ENCODE data around the gene DGKH. TPM values are rescaled to one million over a fixed set of nuclear protein-coding genes. Genes with fewer than 3 reads are reported as not detected.

Gene DGKH
- total RNA-seq, 2 experiments from 2014 or later = 15.2 to 15.8 TPM

DNA sequence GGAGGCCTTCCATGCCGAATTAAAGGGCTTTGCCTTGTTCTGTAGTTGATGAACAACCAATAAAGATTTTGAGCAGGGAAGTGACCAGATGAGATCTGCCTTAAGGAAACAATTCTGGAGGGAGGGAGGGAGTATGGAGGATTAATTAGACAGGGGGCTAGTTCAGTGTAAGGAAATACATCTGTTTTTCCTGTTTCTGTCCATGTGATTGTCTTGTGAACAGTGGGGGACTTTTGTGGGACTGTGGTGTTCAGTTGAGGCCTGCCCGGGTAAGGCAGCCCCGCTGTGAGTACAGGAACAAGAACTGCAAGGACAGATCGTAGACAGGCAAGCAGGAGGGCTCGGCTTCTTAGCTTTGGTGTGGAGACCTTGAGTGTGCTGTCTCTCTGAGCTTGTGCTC, 59.0 kb downstream of the DGKH start:
- Mint-ChIP-seq H3K9me3 (peaks cover 2% of the 10 kb centered on the region), H3K36me3 (ENCODE audit: low read depth) (peaks cover 1% of the 10 kb centered on the region), H3K27ac (no peak overlapping the region), H3K4me3 (no peak overlapping the region), H3K4me1 (ENCODE audit: low read depth) (peaks cover 10% of the 10 kb centered on the region), H3K27me3 (no peaks in the 10 kb centered on the region)
- TF ChIP-seq, protein P1, sequence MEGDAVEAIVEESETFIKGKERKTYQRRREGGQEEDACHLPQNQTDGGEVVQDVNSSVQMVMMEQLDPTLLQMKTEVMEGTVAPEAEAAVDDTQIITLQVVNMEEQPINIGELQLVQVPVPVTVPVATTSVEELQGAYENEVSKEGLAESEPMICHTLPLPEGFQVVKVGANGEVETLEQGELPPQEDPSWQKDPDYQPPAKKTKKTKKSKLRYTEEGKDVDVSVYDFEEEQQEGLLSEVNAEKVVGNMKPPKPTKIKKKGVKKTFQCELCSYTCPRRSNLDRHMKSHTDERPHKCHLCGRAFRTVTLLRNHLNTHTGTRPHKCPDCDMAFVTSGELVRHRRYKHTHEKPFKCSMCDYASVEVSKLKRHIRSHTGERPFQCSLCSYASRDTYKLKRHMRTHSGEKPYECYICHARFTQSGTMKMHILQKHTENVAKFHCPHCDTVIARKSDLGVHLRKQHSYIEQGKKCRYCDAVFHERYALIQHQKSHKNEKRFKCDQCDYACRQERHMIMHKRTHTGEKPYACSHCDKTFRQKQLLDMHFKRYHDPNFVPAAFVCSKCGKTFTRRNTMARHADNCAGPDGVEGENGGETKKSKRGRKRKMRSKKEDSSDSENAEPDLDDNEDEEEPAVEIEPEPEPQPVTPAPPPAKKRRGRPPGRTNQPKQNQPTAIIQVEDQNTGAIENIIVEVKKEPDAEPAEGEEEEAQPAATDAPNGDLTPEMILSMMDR (IDR thresholded peaks at IDR 0.05) = no peak
- POLR2A ChIA-PET = interaction anchor here (0.7 kb wide), 1 partner anchor 61 kb away, joined by 4 read pairs; no protein-coding TSS in a partner anchor
- intact Hi-C loops (cut with micrococcal nuclease) = no loop called here
- CTCF ChIA-PET = interaction anchor here (1.2 to 5.9 kb wide), 3 partner anchors 203 to 440 kb away, joined by 4 to 43 read pairs (median 5); no protein-coding TSS in a partner anchor
- DNase-seq = no peak
- ATAC-seq = no peak

DNA sequence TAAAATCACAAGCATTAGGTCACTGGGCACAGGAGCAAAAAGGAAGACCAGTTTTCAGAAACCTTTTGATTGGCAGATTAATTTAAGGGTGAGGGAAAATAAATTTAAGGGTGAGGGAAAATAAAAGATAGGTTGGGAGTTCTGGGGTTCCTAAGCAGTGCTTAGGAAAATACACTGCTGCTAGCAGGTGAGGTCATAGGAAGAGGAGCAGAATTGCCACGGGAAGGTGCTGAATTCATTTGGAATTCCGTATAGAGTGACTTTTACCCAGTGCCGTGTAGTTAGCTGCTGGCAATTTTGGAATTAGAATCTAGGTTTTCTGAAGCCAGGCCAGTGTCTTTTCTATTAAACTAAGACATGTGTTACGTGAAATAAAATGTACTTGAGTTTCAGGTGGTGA, 59.8 kb downstream of the DGKH start:
- Mint-ChIP-seq H3K36me3 (ENCODE audit: low read depth) (peaks cover 1% of the 10 kb centered on the region), H3K4me3 (no peak overlapping the region), H3K27me3 (no peaks in the 10 kb centered on the region), H3K27ac (no peak overlapping the region), H3K9me3 (peaks cover 2% of the 10 kb centered on the region), H3K4me1 (ENCODE audit: low read depth) (peaks cover 10% of the 10 kb centered on the region)
- ChIA-PET CTCF (interaction anchor here (5.9 kb wide), 1 partner anchor 441 kb away, joined by 43 read pairs; no protein-coding TSS in a partner anchor), POLR2A (no interaction called here)
- DNase-seq = no peak
- intact Hi-C loops (cut with micrococcal nuclease) = no loop called here
- TF ChIP-seq, protein P1 (IDR thresholded peaks at IDR 0.05) = no peak
- ATAC-seq = no peak

DNA sequence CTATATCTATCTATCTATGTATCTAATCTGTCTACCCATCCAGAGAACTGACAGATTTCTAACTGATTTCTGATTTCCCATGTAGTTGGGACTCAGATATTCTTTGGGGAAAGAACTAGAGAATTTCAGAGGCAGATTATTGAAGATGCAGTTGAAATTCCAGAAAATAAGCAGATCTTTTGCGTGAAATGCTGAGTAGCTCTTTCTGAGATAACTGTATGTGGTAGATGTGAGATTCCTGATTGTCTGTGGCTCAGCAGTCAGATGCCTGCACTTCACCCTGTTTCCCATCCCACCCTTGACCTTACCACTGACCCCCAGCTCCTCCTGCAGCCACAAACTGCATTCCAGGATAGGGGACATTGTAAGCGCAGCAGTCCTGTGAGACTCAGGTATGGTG, 61.5 kb downstream of the DGKH start:
- ChIA-PET CTCF (interaction anchor here (0.7 to 5.9 kb wide), 5 partner anchors 13 to 442 kb away, joined by 3 to 43 read pairs (median 4); no protein-coding TSS in a partner anchor), POLR2A (no interaction called here)
- H3K4me1 Mint-ChIP-seq (ENCODE audit: low read depth) = peaks cover 13% of the 10 kb centered on the region
- no peak overlapping the region for H3K4me3 Mint-ChIP-seq
- DNase-seq (no peak), ATAC-seq (no peak)
- H3K9me3 Mint-ChIP-seq = no peaks in the 10 kb centered on the region
- H3K27me3 Mint-ChIP-seq = no peaks in the 10 kb centered on the region
- TF ChIP-seq, protein P1 (IDR thresholded peaks at IDR 0.05) = no peak
- intact Hi-C loops (cut with micrococcal nuclease) = loop anchor here (5.0 kb wide), 2 partner anchors 203 to 443 kb away; no protein-coding TSS in a partner anchor
- no peaks in the 10 kb centered on the region for H3K36me3 Mint-ChIP-seq (ENCODE audit: low read depth)
- no peak overlapping the region for H3K27ac Mint-ChIP-seq

DNA sequence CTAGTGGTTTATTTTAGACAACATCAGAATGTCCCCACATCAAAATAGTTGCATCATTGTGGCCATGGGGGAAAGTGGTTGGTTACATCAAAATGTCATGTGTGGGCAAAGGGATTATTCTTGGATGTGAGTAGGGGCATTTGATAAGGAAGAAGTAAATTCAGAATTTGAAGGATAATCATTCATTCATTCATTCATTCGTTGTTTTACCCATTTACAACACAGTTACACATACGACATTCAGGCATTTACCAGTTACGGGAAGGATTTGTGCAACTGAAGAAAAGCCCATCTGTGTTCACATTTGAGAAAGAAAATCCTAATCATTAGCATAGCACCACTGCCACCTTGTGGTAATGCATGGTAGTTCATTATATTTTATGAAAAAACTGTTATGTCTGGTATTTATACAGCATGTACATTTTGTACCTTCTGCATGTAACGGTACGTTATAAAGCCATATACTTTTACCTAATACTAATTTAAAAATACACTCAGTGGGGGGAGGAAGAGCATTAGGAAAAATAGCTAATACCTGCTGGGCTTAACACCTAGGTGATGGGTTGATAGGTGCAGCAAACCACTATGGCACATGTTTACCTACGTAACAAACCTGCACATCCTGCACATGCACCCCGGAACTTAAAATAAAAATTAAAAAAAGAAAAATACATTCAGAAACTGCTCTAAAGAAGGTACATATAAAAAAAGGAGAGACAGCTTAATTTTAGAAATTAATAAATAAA, 62.1 kb downstream of the DGKH start:
- no peak overlapping the region for H3K4me3 Mint-ChIP-seq
- DNase-seq (peak; percentile 35), ATAC-seq (peak; percentile 74)
- intact Hi-C loops (cut with micrococcal nuclease) = loop anchor here (5.0 kb wide), 2 partner anchors 203 to 443 kb away; no protein-coding TSS in a partner anchor
- no peaks in the 10 kb centered on the region for H3K36me3 Mint-ChIP-seq (ENCODE audit: low read depth)
- peaks cover 13% of the 10 kb centered on the region for H3K4me1 Mint-ChIP-seq (ENCODE audit: low read depth)
- no peaks in the 10 kb centered on the region for H3K27me3 Mint-ChIP-seq
- H3K27ac Mint-ChIP-seq = no peak overlapping the region
- ChIA-PET CTCF (interaction anchor here (0.6 to 5.9 kb wide), 15 partner anchors 27 to 476 kb away, joined by 3 to 43 read pairs (median 4); no protein-coding TSS in a partner anchor), POLR2A (interaction anchor here (0.7 kb wide), 1 partner anchor 652 kb away, joined by 3 read pairs; no protein-coding TSS in a partner anchor)
- TF ChIP-seq, protein P1 (IDR thresholded peaks at IDR 0.05) = peak; percentile 90
- no peaks in the 10 kb centered on the region for H3K9me3 Mint-ChIP-seq

DNA sequence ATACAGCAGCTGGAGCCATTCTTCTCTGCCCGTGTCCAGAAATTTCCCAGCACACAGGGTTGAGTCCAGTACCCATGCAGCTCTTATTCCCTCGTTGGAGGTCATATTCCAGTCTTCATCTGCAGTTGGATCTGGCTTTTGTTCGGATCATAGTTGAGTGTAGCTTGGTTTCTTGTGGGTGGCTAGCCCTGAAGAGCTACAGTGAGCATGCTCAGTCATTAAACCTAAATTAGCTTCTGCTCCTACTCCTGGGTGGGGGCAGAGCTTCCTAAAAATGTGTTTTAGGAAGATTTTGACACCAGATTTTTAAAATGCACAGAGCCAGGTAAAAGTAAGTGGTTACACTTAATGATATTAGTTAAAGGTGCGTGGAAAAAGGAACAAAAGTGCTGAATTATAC, 64.4 kb downstream of the DGKH start:
- Mint-ChIP-seq H3K27me3 (no peaks in the 10 kb centered on the region), H3K4me1 (ENCODE audit: low read depth) (peaks cover 10% of the 10 kb centered on the region), H3K4me3 (no peak overlapping the region), H3K9me3 (no peaks in the 10 kb centered on the region), H3K36me3 (ENCODE audit: low read depth) (no peaks in the 10 kb centered on the region), H3K27ac (no peak overlapping the region)
- ATAC-seq = no peak
- intact Hi-C loops (cut with micrococcal nuclease) = loop anchor here (5.0 kb wide), 2 partner anchors 206 to 446 kb away; no protein-coding TSS in a partner anchor
- TF ChIP-seq, protein P1 (IDR thresholded peaks at IDR 0.05) = no peak
- no peak for DNase-seq
- ChIA-PET CTCF (interaction anchor here (1.2 to 5.9 kb wide), 4 partner anchors 10 to 460 kb away, joined by 3 to 43 read pairs (median 4); no protein-coding TSS in a partner anchor), POLR2A (no interaction called here)
